ENCODE data around the gene NLRP7. TPM values are rescaled to one million over a fixed set of nuclear protein-coding genes. Genes with fewer than 3 reads are reported as not detected.
"Not testable (repeated sequence)": the region's sequence is repeated elsewhere in the genome, so short reads cannot be mapped to it uniquely, and the experiment has no call there.

Gene NLRP7
- total RNA-seq, 4 donors from 2014 or later: not detected

GRCh38 chr19:54955376-54955775 lies 8.0 kb upstream of the NLRP7 start:
- ATAC-seq (ENCODE audit: low FRiP score) (no peak), DNase-seq (ENCODE audit: low spot score) (no peak)
- no peak for TF ChIP-seq CTCF (IDR thresholded peaks at IDR 0.05)

GRCh38 chr19:54953345-54953713 lies 6.0 kb upstream of the NLRP7 start:
- DNase-seq (ENCODE audit: low spot score); ATAC-seq (ENCODE audit: low FRiP score): not testable (repeated sequence)

GRCh38 chr19:54952591-54953344 lies 5.4 kb upstream of the NLRP7 start:
- TF ChIP-seq CTCF (IDR thresholded peaks at IDR 0.05): no peak
- no peak for DNase-seq (ENCODE audit: low spot score)
- no peak for ATAC-seq (ENCODE audit: low FRiP score)

GRCh38 chr19:54950580-54950979 lies 3.2 kb upstream of the NLRP7 start:
- not testable (repeated sequence) for DNase-seq (ENCODE audit: low spot score); ATAC-seq (ENCODE audit: low FRiP score)

- no peak for TF ChIP-seq CTCF (IDR thresholded peaks at IDR 0.05)
- DNase-seq (ENCODE audit: low spot score) (no peak), ATAC-seq (ENCODE audit: low FRiP score) (no peak)
Observed at GRCh38 chr19:54949412-54949811, 2.1 kb upstream of the NLRP7 start.

GRCh38 chr19:54943772-54944361 lies 3.5 kb downstream of the NLRP7 start:
- not testable (repeated sequence) for ATAC-seq (ENCODE audit: low FRiP score); DNase-seq (ENCODE audit: low spot score)

GRCh38 chr19:54939538-54939937 lies 7.8 kb downstream of the NLRP7 start:
- DNase-seq (ENCODE audit: low spot score); ATAC-seq (ENCODE audit: low FRiP score): not testable (repeated sequence)

GRCh38 chr19:54938906-54939305 lies 8.4 kb downstream of the NLRP7 start:
- DNase-seq (ENCODE audit: low spot score) (no peak), ATAC-seq (ENCODE audit: low FRiP score) (no peak)
- TF ChIP-seq CTCF (IDR thresholded peaks at IDR 0.05): no peak

- DNase-seq (ENCODE audit: low spot score) (no peak), ATAC-seq (ENCODE audit: low FRiP score) (no peak)
- TF ChIP-seq CTCF (IDR thresholded peaks at IDR 0.05): no peak
Observed at GRCh38 chr19:54937926-54938325, 9.4 kb downstream of the NLRP7 start.
